Tibial nerve (tissue), 4 donors: ENCODE results near the gene RBM28. TPM values are rescaled to one million over a fixed set of nuclear protein-coding genes. Genes with fewer than 3 reads are reported as not detected.
"Not testable (repeated sequence)": the region's sequence is repeated elsewhere in the genome, so short reads cannot be mapped to it uniquely, and the experiment has no call there.

ENCODE experiments used
- DNase-seq, 2 donors: peaks; one replicate each; pipeline ENCODE4 v3.0.0-alpha.2; 2019; ENCODE audit warnings: low spot score in 2 of 2
- H3K27ac ChIP-seq, 4 donors: fragments of 200-600 bp; sonication (generic) in 3 of 4; one replicate each; pipeline ENCODE4 v1.5.1; 2017 to 2019; ENCODE audit warnings: mild to moderate bottlenecking in 1 of 4
- H3K27me3 ChIP-seq, 2 donors: fragments of 200-600 bp; sonication (generic) in 1 of 2; one replicate each; pipeline versions ENCODE4 v1.5.1 to v1.6.0; 2017 to 2019
- H3K36me3 ChIP-seq, 3 donors: fragments of 200-600 bp; sonication (generic); one replicate each; pipeline ENCODE4 v1.5.1; 2018 to 2019
- H3K4me1 ChIP-seq, 4 donors: fragments of 200-600 bp; sonication (generic) in 3 of 4; one replicate each; pipeline ENCODE4 v1.5.1; 2017 to 2019
- H3K4me3 ChIP-seq, 4 donors: fragments of 200-600 bp; sonication (generic) in 3 of 4; one replicate each; pipeline ENCODE4 v1.5.1; 2017 to 2019; ENCODE audit warnings: mild to moderate bottlenecking in 1 of 4, moderate library complexity in 1 of 4
- H3K9me3 ChIP-seq, 4 donors: fragments of 200-600 bp; sonication (generic) in 3 of 4; one replicate each; pipeline ENCODE4 v1.5.1; 2017 to 2019
- CTCF ChIP-seq, 5 experiments: fragments of 200-600 bp in 3 of 5; fragments of 450-650 bp in 2 of 5; sonication (generic) in 3 of 5; IDR thresholded peaks; one replicate each; pipeline ENCODE4 v1.5.1; 2016 to 2019; ENCODE audit warnings: antibody characterized with exemption in 5 of 5, mild to moderate bottlenecking in 3 of 5, moderate library complexity in 2 of 5
- EP300 ChIP-seq, 2 donors: sonication (generic); formaldehyde crosslinking; IDR thresholded peaks; one replicate each; pipeline ENCODE4 v1.6.1; 2017; ENCODE audit warnings: antibody characterized with exemption in 2 of 2, mild to moderate bottlenecking in 1 of 2
- POLR2A ChIP-seq, 2 donors: fragments of 450-650 bp; IDR thresholded peaks; one replicate each; pipeline ENCODE4 v1.6.1; 2017; ENCODE audit warnings: antibody characterized with exemption in 2 of 2, mild to moderate bottlenecking in 2 of 2, moderate library complexity in 2 of 2
- WGBS, 2 donors: methylation state at CpG; one replicate each; pipeline ENCODE4 v1.1.5; 2018; 5-methylcytosine and 5-hydroxymethylcytosine counted together
- total RNA-seq, 4 donors: library from RNA; depleted of rRNA; stranded (reverse); fragments of >200 nt; gene quantifications; one replicate each; pipeline ENCODE4 v1.1.0, GENCODE V29; 2016

The RBM28 gene
- total RNA-seq, 4 donors from 2014 or later = 25.1 to 89.4 (median 51.0) TPM

- 84 to 85% methylated on average over 4 of the region's 4 CpGs for WGBS, 2 donors
- peaks cover 0 to 78% (median 0%) of the 10 kb centered on the region in 3 donors for H3K36me3 ChIP-seq
Measured at GRCh38 chr7:128281605-128282380, 61.9 kb downstream of the RBM28 start.

GRCh38 chr7:128280451-128280850 is 63.3 kb downstream of the RBM28 start:
- not testable (repeated sequence) for H3K4me3 ChIP-seq, H3K27ac ChIP-seq, H3K4me1 ChIP-seq, DNase-seq, H3K27me3 ChIP-seq
- Histone ChIP-seq H3K36me3 (peaks cover 0 to 64% (median 0%) of the 10 kb centered on the region in 3 donors), H3K9me3 (peaks cover 0 to 21% (median 2%) of the 10 kb centered on the region in 4 donors)
- WGBS, 2 donors = 89 to 96% methylated on average over 1 of the region's 1 CpG

More at GRCh38 chr7:128281605-128282380, 61.9 kb downstream of the RBM28 start:
- no peaks in the 10 kb centered on the region for H3K27me3 ChIP-seq
- H3K27ac ChIP-seq = no peak overlapping the region
- H3K4me1 ChIP-seq = no peaks in the 10 kb centered on the region
- TF ChIP-seq CTCF (IDR thresholded peaks at IDR 0.05) (no peak), POLR2A (IDR thresholded peaks at IDR 0.05) (no peak), EP300 (IDR thresholded peaks at IDR 0.05) (no peak)
- peaks cover 0 to 28% (median 2%) of the 10 kb centered on the region in 4 donors for H3K9me3 ChIP-seq
- no peak for DNase-seq
- no peak overlapping the region for H3K4me3 ChIP-seq

DNA sequence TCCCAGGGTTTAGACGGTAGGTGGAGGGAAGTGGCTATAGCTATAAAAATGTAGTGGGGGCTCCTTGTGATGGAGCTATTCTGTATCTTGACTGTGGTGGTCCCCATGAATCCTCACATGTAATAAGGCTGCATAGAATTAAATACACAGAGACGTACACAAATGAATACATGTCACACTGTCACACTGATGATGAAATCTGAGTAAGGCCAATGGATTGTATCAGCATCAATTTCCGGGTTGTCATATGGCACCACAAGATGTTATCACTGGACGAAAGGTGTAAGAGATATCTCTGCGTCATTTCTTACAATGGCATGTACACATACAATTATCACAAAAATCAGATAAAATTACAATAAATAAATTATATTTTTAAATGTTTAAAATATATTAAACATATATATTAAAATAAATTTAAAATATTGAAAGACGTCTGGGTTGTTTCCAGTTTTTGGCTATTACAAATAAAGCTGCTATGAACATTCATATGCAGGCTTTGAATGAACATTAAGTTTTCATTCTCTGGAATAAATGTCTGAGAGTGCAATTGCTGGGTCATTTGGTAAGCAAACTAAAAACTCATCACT is 64.5 kb downstream of the RBM28 start:
- no peak for DNase-seq
- no peak for TF ChIP-seq CTCF (IDR thresholded peaks at IDR 0.05)
- no peak for TF ChIP-seq POLR2A (IDR thresholded peaks at IDR 0.05)
- TF ChIP-seq EP300 (IDR thresholded peaks at IDR 0.05) = no peak
- H3K27me3 ChIP-seq = no peaks in the 10 kb centered on the region
- peaks cover 0 to 21% (median 2%) of the 10 kb centered on the region in 4 donors for H3K9me3 ChIP-seq
- H3K36me3 ChIP-seq = peaks cover 0 to 55% (median 0%) of the 10 kb centered on the region in 3 donors
- H3K27ac ChIP-seq = no peak overlapping the region
- no peak overlapping the region for H3K4me3 ChIP-seq
- H3K4me1 ChIP-seq = no peaks in the 10 kb centered on the region
- 83 to 87% methylated on average over 6 of the region's 6 CpGs for WGBS, 2 donors

DNA sequence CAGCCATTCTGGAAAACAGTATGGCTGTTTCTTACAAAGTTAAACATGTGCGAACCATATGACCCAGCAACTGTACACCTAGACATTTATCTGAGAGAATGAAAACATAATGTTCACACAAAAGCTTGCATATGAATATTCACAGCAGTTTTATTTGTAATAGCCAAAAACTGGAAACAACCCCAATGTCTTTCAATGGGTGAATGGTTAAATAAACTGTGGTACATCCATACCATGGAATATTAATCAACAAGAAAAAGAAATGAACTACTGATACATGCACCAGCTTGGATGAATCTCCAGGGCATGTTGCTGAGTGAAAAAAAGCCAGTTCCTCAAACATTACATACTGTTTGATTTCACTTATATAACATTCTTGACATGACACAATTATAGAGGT is 65.3 kb downstream of the RBM28 start:
- WGBS, 2 donors = 85 to 92% methylated on average over 1 of the region's 1 CpG
- H3K9me3 ChIP-seq = peaks cover 0 to 21% (median 2%) of the 10 kb centered on the region in 4 donors
- no peak for DNase-seq
- peaks cover 0 to 47% (median 0%) of the 10 kb centered on the region in 3 donors for H3K36me3 ChIP-seq
- no peaks in the 10 kb centered on the region for H3K27me3 ChIP-seq
- TF ChIP-seq EP300 (IDR thresholded peaks at IDR 0.05) = no peak
- no peak for TF ChIP-seq POLR2A (IDR thresholded peaks at IDR 0.05)
- TF ChIP-seq CTCF (IDR thresholded peaks at IDR 0.05) = no peak
- H3K27ac ChIP-seq = no peak overlapping the region
- no peak overlapping the region for H3K4me3 ChIP-seq
- H3K4me1 ChIP-seq = no peaks in the 10 kb centered on the region

DNA sequence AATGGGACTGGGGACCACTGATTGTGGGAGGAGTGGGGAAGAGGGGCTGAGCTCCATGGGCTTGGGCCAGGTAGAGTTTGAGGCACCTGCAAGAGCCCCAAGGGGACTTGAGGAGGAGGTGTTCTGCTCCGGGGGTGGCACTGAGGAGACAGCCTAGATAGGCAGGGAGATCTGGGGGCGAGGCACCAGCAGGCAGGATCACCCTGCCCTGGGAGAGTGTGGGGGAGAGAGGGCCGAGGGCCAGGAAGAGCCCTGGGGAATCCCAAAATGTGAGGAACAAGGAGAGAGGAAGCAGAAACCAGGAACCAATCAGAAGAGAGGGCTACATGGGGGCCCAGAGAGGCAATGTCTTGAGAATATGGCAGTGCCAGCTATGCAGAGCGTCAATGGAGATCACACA is 68.0 kb downstream of the RBM28 start:
- WGBS, 2 donors = 76 to 85% methylated on average over 4 of the region's 4 CpGs
- Histone ChIP-seq H3K9me3 (peaks cover 0 to 11% (median 2%) of the 10 kb centered on the region in 4 donors), H3K27me3 (peaks cover 0 to 20% of the 10 kb centered on the region in 2 donors), H3K4me3 (no peak overlapping the region), H3K36me3 (peaks cover 0 to 27% (median 0%) of the 10 kb centered on the region in 3 donors), H3K4me1 (peaks cover 0 to 16% (median 3%) of the 10 kb centered on the region in 4 donors), H3K27ac (no peak overlapping the region)
- DNase-seq = no peak
- TF ChIP-seq POLR2A (IDR thresholded peaks at IDR 0.05) = no peak
- TF ChIP-seq EP300 (IDR thresholded peaks at IDR 0.05) = no peak
- TF ChIP-seq CTCF (IDR thresholded peaks at IDR 0.05) = no peak
